ENCODE measurements around the gene TM9SF4. TPM values are rescaled to one million over a fixed set of nuclear protein-coding genes. Genes with fewer than 3 reads are reported as not detected.

Gene TM9SF4
- total and polyA plus RNA-seq, 8 donors = 56.2 to 63.5 (median 60.1) TPM

- Histone ChIP-seq H3K27me3 (no peaks in the 10 kb centered on the region), H3K9me3 (no peaks in the 10 kb centered on the region), H3K27ac (no peak overlapping the region), H3K36me3 (peaks cover 0 to 51% of the 10 kb centered on the region in 2 donors), H3K4me1 (no peaks in the 10 kb centered on the region), H3K4me3 (no peak overlapping the region)
- intact Hi-C loops (cut with DNase I) = no loop called here
- no peak for ATAC-seq
- DNase-seq = no peak
- no peak for TF ChIP-seq CTCF (IDR thresholded peaks at IDR 0.05)
Observed at GRCh38 chr20:32132911-32133549, 23.5 kb downstream of the TM9SF4 start.

GRCh38 chr20:32134026-32134425, 24.5 kb downstream of the TM9SF4 start:
- no peak for TF ChIP-seq CTCF (IDR thresholded peaks at IDR 0.05)
- no peak for DNase-seq
- H3K36me3 ChIP-seq = peaks cover 0 to 61% of the 10 kb centered on the region in 2 donors
- intact Hi-C loops (cut with DNase I) = no loop called here
- no peak overlapping the region for H3K4me3 ChIP-seq
- H3K27ac ChIP-seq = no peak overlapping the region
- no peaks in the 10 kb centered on the region for H3K4me1 ChIP-seq
- no peaks in the 10 kb centered on the region for H3K27me3 ChIP-seq
- no peaks in the 10 kb centered on the region for H3K9me3 ChIP-seq
- no peak for ATAC-seq

GRCh38 chr20:32135983-32136515, 26.5 kb downstream of the TM9SF4 start:
- no peak for TF ChIP-seq CTCF (IDR thresholded peaks at IDR 0.05)
- H3K27me3 ChIP-seq = no peaks in the 10 kb centered on the region
- H3K9me3 ChIP-seq = no peaks in the 10 kb centered on the region
- H3K27ac ChIP-seq = no peak overlapping the region
- intact Hi-C loops (cut with DNase I) = no loop called here
- H3K4me1 ChIP-seq = no peaks in the 10 kb centered on the region
- peaks cover 0 to 80% of the 10 kb centered on the region in 2 donors for H3K36me3 ChIP-seq
- ATAC-seq (no peak), DNase-seq (no peak)
- H3K4me3 ChIP-seq = no peak overlapping the region

- H3K27me3 ChIP-seq = no peaks in the 10 kb centered on the region
- no peaks in the 10 kb centered on the region for H3K4me1 ChIP-seq
- H3K4me3 ChIP-seq = no peak overlapping the region
- H3K9me3 ChIP-seq = no peaks in the 10 kb centered on the region
- peaks cover 5 to 94% of the 10 kb centered on the region in 2 donors for H3K36me3 ChIP-seq
- DNase-seq = no peak
- TF ChIP-seq CTCF (IDR thresholded peaks at IDR 0.05) = no peak
- intact Hi-C loops (cut with DNase I) = no loop called here
- H3K27ac ChIP-seq = no peak overlapping the region
- ATAC-seq = no peak
Observed at GRCh38 chr20:32138921-32139320, 29.4 kb downstream of the TM9SF4 start.

GRCh38 chr20:32139947-32140346, 30.4 kb downstream of the TM9SF4 start:
- intact Hi-C loops (cut with DNase I) = no loop called here
- Histone ChIP-seq H3K9me3 (no peaks in the 10 kb centered on the region), H3K4me3 (no peak overlapping the region), H3K27ac (no peak overlapping the region), H3K4me1 (no peaks in the 10 kb centered on the region), H3K27me3 (no peaks in the 10 kb centered on the region), H3K36me3 (peaks cover 8 to 97% of the 10 kb centered on the region in 2 donors)
- no peak for TF ChIP-seq CTCF (IDR thresholded peaks at IDR 0.05)
- DNase-seq (no peak), ATAC-seq (no peak)
